H9 (cell line): ENCODE data around the gene FCGR1A. TPM values are rescaled to one million over a fixed set of nuclear protein-coding genes. Genes with fewer than 3 reads are reported as not detected.
A peak's percentile ranks its signal among the peaks of the same experiment; 100 is the strongest.
"Not testable (repeated sequence)": the region's sequence is repeated elsewhere in the genome, so short reads cannot be mapped to it uniquely, and the experiment has no call there.

ENCODE experiments used
- DNase-seq: peaks from one replicate; pipeline ENCODE4 v3.0.0-alpha.2; 2017
- H2AFZ ChIP-seq: one replicate; pipeline ENCODE4 v1.6.1; 2013; ENCODE audit warnings: mild to moderate bottlenecking, low read length, control low read depth, moderate library complexity
- H2AK5ac ChIP-seq: 2 replicates; pipeline ENCODE4 v1.6.1; 2013; ENCODE audit warnings: low read length, control low read depth, mixed read lengths; ENCODE audit not compliant: insufficient read length
- H2BK120ac ChIP-seq: one replicate; pipeline ENCODE4 v1.6.1; 2013; ENCODE audit warnings: low read depth, mild to moderate bottlenecking, low read length, control low read depth, inconsistent platforms; ENCODE audit not compliant: poor library complexity, severe bottlenecking
- H2BK12ac ChIP-seq: 2 replicates; pipeline ENCODE4 v1.6.1; 2013; ENCODE audit warnings: low read length, control low read depth, mixed read lengths, low read depth; ENCODE audit not compliant: insufficient read length
- H2BK15ac ChIP-seq: 2 replicates; pipeline ENCODE4 v1.6.1; 2013; ENCODE audit warnings: low read depth, low read length, control low read depth
- H2BK20ac ChIP-seq: one replicate; pipeline ENCODE4 v1.6.1; 2013; ENCODE audit warnings: low read depth, mild to moderate bottlenecking, low read length, control low read depth, inconsistent platforms; ENCODE audit not compliant: poor library complexity, severe bottlenecking
- H2BK5ac ChIP-seq: 2 replicates; pipeline ENCODE4 v1.6.1; 2013; ENCODE audit warnings: low read length, control low read depth, mixed read lengths; ENCODE audit not compliant: insufficient read length
- H3K14ac ChIP-seq: 2 replicates; pipeline ENCODE4 v1.6.1; 2013; ENCODE audit warnings: low read length, control low read depth; ENCODE audit not compliant: insufficient read depth
- H3K18ac ChIP-seq: 2 replicates; pipeline ENCODE4 v1.6.1; 2013; ENCODE audit warnings: low read depth, mild to moderate bottlenecking, mixed read lengths, low read length, control low read depth; ENCODE audit not compliant: insufficient read length
- H3K23ac ChIP-seq: 2 replicates; pipeline ENCODE4 v1.6.1; 2013; ENCODE audit warnings: low read length, control low read depth, mixed read lengths, low read depth; ENCODE audit not compliant: insufficient read length
- H3K23me2 ChIP-seq: 2 replicates; pipeline ENCODE4 v1.6.1; 2013; ENCODE audit warnings: low read depth, mild to moderate bottlenecking, mixed read lengths, low read length, control low read depth; ENCODE audit not compliant: insufficient read length, poor library complexity, severe bottlenecking
- H3K27ac ChIP-seq: 2 replicates; pipeline ENCODE4 v1.5.1; 2013; ENCODE audit warnings: low read length, control low read depth, mixed read lengths, low read depth; ENCODE audit not compliant: insufficient read length
- H3K27me3 ChIP-seq: 2 replicates; pipeline ENCODE4 v1.6.1; 2013; ENCODE audit warnings: low read length, control low read depth, inconsistent platforms; ENCODE audit not compliant: insufficient read depth
- H3K4ac ChIP-seq: 2 replicates; pipeline ENCODE4 v1.6.1; 2013; ENCODE audit warnings: low read depth, mild to moderate bottlenecking, control low read depth, inconsistent platforms, low read length, moderate library complexity
- H3K4me1 ChIP-seq: 2 replicates; pipeline ENCODE4 v1.6.1; 2013; ENCODE audit warnings: low read length, control low read depth, inconsistent platforms; ENCODE audit not compliant: insufficient read depth
- H3K4me2 ChIP-seq: 2 replicates; pipeline ENCODE4 v1.6.1; 2013; ENCODE audit warnings: low read length, control low read depth, mixed read lengths; ENCODE audit not compliant: insufficient read length, insufficient read depth
- H3K56ac ChIP-seq: 2 replicates; pipeline ENCODE4 v1.6.1; 2013; ENCODE audit warnings: low read depth, mild to moderate bottlenecking, mixed read lengths, low read length, control low read depth; ENCODE audit not compliant: insufficient read length
- H3K79me1 ChIP-seq: 2 replicates; pipeline ENCODE4 v1.6.1; 2013; ENCODE audit warnings: low read depth, mild to moderate bottlenecking, moderate library complexity, low read length, control low read depth, inconsistent platforms; ENCODE audit not compliant: insufficient read depth, poor library complexity, severe bottlenecking
- H3K79me2 ChIP-seq: 2 replicates; pipeline ENCODE4 v1.6.1; 2013; ENCODE audit warnings: low read length, control low read depth, inconsistent platforms; ENCODE audit not compliant: insufficient read depth
- H3K9ac ChIP-seq: 2 replicates; pipeline ENCODE4 v1.6.1; 2013; ENCODE audit warnings: low read length, control low read depth, mixed read lengths; ENCODE audit not compliant: insufficient read length; ENCODE audit errors: extremely low read depth
- H3K9me3 ChIP-seq: one replicate; pipeline ENCODE4 v1.6.1; 2013; ENCODE audit warnings: low read depth, low read length, inconsistent platforms; ENCODE audit not compliant: control insufficient read depth
- H3T11ph ChIP-seq: one replicate; pipeline ENCODE4 v1.6.1; 2013; ENCODE audit warnings: mild to moderate bottlenecking, low read length, control low read depth, inconsistent platforms
- H4K20me1 ChIP-seq: one replicate; pipeline ENCODE4 v1.6.1; 2013; ENCODE audit not compliant: control insufficient read depth, insufficient read length, insufficient read depth
- H4K5ac ChIP-seq: 2 replicates; pipeline ENCODE4 v1.6.1; 2013; ENCODE audit warnings: low read depth, mild to moderate bottlenecking, mixed read lengths, low read length, control low read depth; ENCODE audit not compliant: insufficient read length
- H4K8ac ChIP-seq: replicated peaks from 2 replicates; pipeline ENCODE4 v1.6.1; 2013; ENCODE audit warnings: low read length, control low read depth, mixed read lengths, low read depth; ENCODE audit not compliant: insufficient read length
- H4K91ac ChIP-seq: 2 replicates; pipeline ENCODE4 v1.6.1; 2013; ENCODE audit warnings: low read depth, mild to moderate bottlenecking, moderate library complexity, mixed read lengths, low read length, control low read depth; ENCODE audit not compliant: insufficient read length
- H3K27ac Mint-ChIP-seq, 3 experiments: 2 replicates in 2 of 3; 3 replicates in 1 of 3; pipeline ENCODE4 v1.8.0; 2020 to 2021; ENCODE audit warnings: mixed read lengths in 3 of 3, mild to moderate bottlenecking in 1 of 3, moderate library complexity in 1 of 3
- H3K27me3 Mint-ChIP-seq: 2 replicates; pipeline ENCODE4 v1.8.0; 2021; ENCODE audit warnings: low read depth, mild to moderate bottlenecking, moderate library complexity, mixed read lengths
- H3K36me3 Mint-ChIP-seq, 3 experiments: 2 replicates in 2 of 3; 3 replicates in 1 of 3; pipeline ENCODE4 v1.8.0; 2020 to 2021; ENCODE audit warnings: low read depth in 3 of 3, mixed read lengths in 3 of 3; ENCODE audit not compliant: insufficient read depth in 1 of 3
- H3K4me1 Mint-ChIP-seq, 2 experiments: 2 replicates each; pipeline ENCODE4 v1.8.0; 2020; ENCODE audit warnings: mixed read lengths in 2 of 2
- H3K4me3 Mint-ChIP-seq, 2 experiments: 2 replicates in 1 of 2; 3 replicates in 1 of 2; pipeline ENCODE4 v1.8.0; 2020 to 2021; ENCODE audit warnings: mild to moderate bottlenecking in 2 of 2, mixed read lengths in 2 of 2, moderate library complexity in 1 of 2
- H3K9me3 Mint-ChIP-seq, 2 experiments: 2 replicates in 1 of 2; 3 replicates in 1 of 2; pipeline ENCODE4 v1.8.0; 2020; ENCODE audit warnings: mild to moderate bottlenecking in 2 of 2, mixed read lengths in 2 of 2, moderate library complexity in 1 of 2
- WGBS: extraction: QIAGEN DNeasy Blood & Tissue Kit; methylation state at CpG from one replicate; pipeline ENCODE4 v1.1.7; 2013; ENCODE audit warnings: missing lambda C conversion rate, low lambda C conversion rate, mixed read lengths; ENCODE audit not compliant: insufficient read length; ENCODE audit errors: extremely low coverage; 5-methylcytosine and 5-hydroxymethylcytosine counted together
- total RNA-seq: library from RNA; stranded (reverse); gene quantifications from 2 replicates; pipeline ENCODE4 v1.2.1, GENCODE V29; 2021
- TF ChIP-seq, protein P1 (sequence below): fragments of 200-600 bp; sonication (generic); conservative IDR thresholded peaks from 3 replicates; pipeline ENCODE4 v1.8.0; 2021; ENCODE audit warnings: antibody characterized with exemption, mild to moderate bottlenecking

FCGR1A gene
- total RNA-seq, 1 experiment from 2014 or later, result not detected

DNA sequence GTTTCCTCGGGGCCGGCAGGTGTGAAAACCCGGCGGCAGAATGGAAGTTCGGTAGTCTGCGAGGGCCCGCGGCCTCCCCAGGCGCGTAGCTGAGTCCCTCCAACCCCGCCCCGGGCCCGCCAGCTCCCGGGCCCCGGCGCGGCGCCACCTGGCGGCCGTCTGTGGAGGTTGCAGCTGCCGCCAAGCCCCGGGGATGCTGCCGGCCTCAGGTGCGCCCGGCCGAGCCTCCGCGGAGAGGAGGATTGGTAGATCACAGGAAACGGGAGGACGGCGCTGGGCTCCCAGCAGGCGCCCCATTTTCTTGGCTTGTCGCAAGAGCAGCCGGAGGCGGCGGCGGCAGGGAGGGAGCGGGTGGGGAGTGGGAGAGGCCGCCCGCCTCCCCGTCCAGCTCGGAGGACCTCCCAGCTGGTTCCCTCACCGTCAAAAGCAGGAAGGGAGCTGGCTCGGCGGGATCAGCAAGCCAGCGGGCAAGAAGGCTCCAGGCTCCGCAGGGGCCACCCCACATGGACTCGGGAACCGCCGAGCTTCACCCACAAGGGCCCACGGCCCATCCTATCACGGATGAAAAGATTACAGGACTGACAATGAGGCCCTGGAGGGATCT, 10.5 kb downstream of the FCGR1A start:
- not testable (repeated sequence) for H2BK15ac ChIP-seq, H3K56ac ChIP-seq, H3K9me3 Mint-ChIP-seq, H3K79me1 ChIP-seq, H3K79me2 ChIP-seq, H3K4ac ChIP-seq, H3K23ac ChIP-seq, H3K27me3 Mint-ChIP-seq, H3K27ac ChIP-seq, H3K36me3 Mint-ChIP-seq, H3K4me1 ChIP-seq, H4K5ac ChIP-seq, H3K9ac ChIP-seq, H3K4me2 ChIP-seq, H4K8ac ChIP-seq, H2BK120ac ChIP-seq, H2BK20ac ChIP-seq, H3K4me1 Mint-ChIP-seq, H4K91ac ChIP-seq, H3K18ac ChIP-seq, H3T11ph ChIP-seq, H2BK5ac ChIP-seq, H2BK12ac ChIP-seq, H2AFZ ChIP-seq, H3K27ac Mint-ChIP-seq, H4K20me1 ChIP-seq, H3K9me3 ChIP-seq, H3K23me2 ChIP-seq, H3K14ac ChIP-seq, H3K27me3 ChIP-seq, H2AK5ac ChIP-seq
- peak overlapping the region; percentile 56 to 77 for H3K4me3 Mint-ChIP-seq
- WGBS, result no CpG with 5 or more reads among the region's 52 CpGs
- DNase-seq, result peak; percentile 84
- TF ChIP-seq, protein P1, sequence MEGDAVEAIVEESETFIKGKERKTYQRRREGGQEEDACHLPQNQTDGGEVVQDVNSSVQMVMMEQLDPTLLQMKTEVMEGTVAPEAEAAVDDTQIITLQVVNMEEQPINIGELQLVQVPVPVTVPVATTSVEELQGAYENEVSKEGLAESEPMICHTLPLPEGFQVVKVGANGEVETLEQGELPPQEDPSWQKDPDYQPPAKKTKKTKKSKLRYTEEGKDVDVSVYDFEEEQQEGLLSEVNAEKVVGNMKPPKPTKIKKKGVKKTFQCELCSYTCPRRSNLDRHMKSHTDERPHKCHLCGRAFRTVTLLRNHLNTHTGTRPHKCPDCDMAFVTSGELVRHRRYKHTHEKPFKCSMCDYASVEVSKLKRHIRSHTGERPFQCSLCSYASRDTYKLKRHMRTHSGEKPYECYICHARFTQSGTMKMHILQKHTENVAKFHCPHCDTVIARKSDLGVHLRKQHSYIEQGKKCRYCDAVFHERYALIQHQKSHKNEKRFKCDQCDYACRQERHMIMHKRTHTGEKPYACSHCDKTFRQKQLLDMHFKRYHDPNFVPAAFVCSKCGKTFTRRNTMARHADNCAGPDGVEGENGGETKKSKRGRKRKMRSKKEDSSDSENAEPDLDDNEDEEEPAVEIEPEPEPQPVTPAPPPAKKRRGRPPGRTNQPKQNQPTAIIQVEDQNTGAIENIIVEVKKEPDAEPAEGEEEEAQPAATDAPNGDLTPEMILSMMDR, result peak; percentile 54

DNA sequence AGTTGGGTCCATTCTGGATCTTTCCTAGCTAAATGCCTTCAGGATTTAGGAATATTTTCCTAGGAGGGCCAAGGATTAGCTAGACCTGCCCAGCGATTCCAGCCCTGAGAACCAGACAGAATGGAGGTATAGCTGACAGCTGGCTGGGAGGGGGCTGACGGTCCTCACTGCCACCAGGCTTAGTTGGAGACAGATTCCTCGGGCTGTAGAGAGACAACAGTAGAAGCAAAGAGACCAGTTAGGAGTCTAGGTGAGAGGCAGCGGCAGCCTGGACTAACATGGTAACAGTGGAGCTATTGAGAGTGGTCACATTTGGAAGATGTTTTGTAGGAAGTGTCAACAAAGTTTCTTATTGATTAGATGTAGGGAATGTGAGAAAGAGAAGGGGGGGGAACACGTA, 11.4 kb downstream of the FCGR1A start:
- WGBS, result no CpG with 5 or more reads among the region's 5 CpGs
- not testable (repeated sequence) for H3K4me2 ChIP-seq, H4K8ac ChIP-seq, H3K23me2 ChIP-seq, H2AK5ac ChIP-seq, H4K91ac ChIP-seq, H3K4ac ChIP-seq, H3K27ac Mint-ChIP-seq, H3K4me3 Mint-ChIP-seq, H3K27me3 ChIP-seq, H3K9me3 ChIP-seq, H2AFZ ChIP-seq, H3K56ac ChIP-seq, H2BK5ac ChIP-seq, H3K4me1 Mint-ChIP-seq, H3K14ac ChIP-seq, H3K27me3 Mint-ChIP-seq, DNase-seq, H4K5ac ChIP-seq, H3K18ac ChIP-seq, H4K20me1 ChIP-seq, H2BK12ac ChIP-seq, H3K9ac ChIP-seq, H3K4me1 ChIP-seq, H2BK120ac ChIP-seq, H3K79me2 ChIP-seq, H3K36me3 Mint-ChIP-seq, H3K9me3 Mint-ChIP-seq, H2BK15ac ChIP-seq, H3K79me1 ChIP-seq, H3T11ph ChIP-seq, H3K23ac ChIP-seq, H2BK20ac ChIP-seq, H3K27ac ChIP-seq
